Glutamatergic neuron (in vitro differentiated cells): ENCODE measurements around the gene WDR47. TPM values are rescaled to one million over a fixed set of nuclear protein-coding genes. Genes with fewer than 3 reads are reported as not detected.
"Not testable (repeated sequence)": the region's sequence is repeated elsewhere in the genome, so short reads cannot be mapped to it uniquely, and the experiment has no call there.

Source experiments
- DNase-seq: peaks from one replicate; pipeline ENCODE4 v3.0.0; 2022
- H3K27ac Mint-ChIP-seq: one replicate; pipeline ENCODE4 v1.8.0; 2020; ENCODE audit warnings: mild to moderate bottlenecking, mixed read lengths, inconsistent platforms; ENCODE audit not compliant: unreplicated experiment
- H3K27me3 Mint-ChIP-seq: one replicate; pipeline ENCODE4 v1.8.0; 2020; ENCODE audit warnings: mild to moderate bottlenecking, moderate library complexity, mixed read lengths, inconsistent platforms; ENCODE audit not compliant: unreplicated experiment
- H3K36me3 Mint-ChIP-seq: one replicate; pipeline ENCODE4 v1.8.0; 2020; ENCODE audit warnings: mild to moderate bottlenecking, mixed read lengths, inconsistent platforms; ENCODE audit not compliant: unreplicated experiment
- H3K4me1 Mint-ChIP-seq: one replicate; pipeline ENCODE4 v1.8.0; 2020; ENCODE audit warnings: mild to moderate bottlenecking, low read depth, mixed read lengths, inconsistent platforms; ENCODE audit not compliant: unreplicated experiment
- H3K4me3 Mint-ChIP-seq: one replicate; pipeline ENCODE4 v1.8.0; 2020; ENCODE audit warnings: mild to moderate bottlenecking, mixed read lengths, inconsistent platforms; ENCODE audit not compliant: unreplicated experiment
- H3K9me3 Mint-ChIP-seq: one replicate; pipeline ENCODE4 v1.8.0; 2020; ENCODE audit warnings: mild to moderate bottlenecking, moderate library complexity, mixed read lengths, inconsistent platforms; ENCODE audit not compliant: unreplicated experiment
- CTCF ChIP-seq: fragments of 200-600 bp; sonication (generic); IDR thresholded peaks from one replicate; pipeline ENCODE4 v1.5.0; 2021; ENCODE audit not compliant: partially characterized antibody, unreplicated experiment
- total RNA-seq: library from RNA; stranded (reverse); fragmentation: NEBNext Ultra II Directional; extraction: Animal tissue kit (Norgen Biotek cat#: 25700); gene quantifications from one replicate; pipeline ENCODE4 v1.2.1, GENCODE V29; 2021; ENCODE audit not compliant: unreplicated experiment

The WDR47 gene
- total RNA-seq, 1 donor from 2014 or later: 128 TPM

- TF ChIP-seq CTCF: no peak
- Mint-ChIP-seq H3K27me3 (peaks cover 1% of the 10 kb centered on the region), H3K9me3 (peaks cover 2% of the 10 kb centered on the region), H3K27ac (no peak overlapping the region), H3K36me3 (no peaks in the 10 kb centered on the region), H3K4me3 (no peak overlapping the region), H3K4me1 (peaks cover 3% of the 10 kb centered on the region)
- no peak for DNase-seq
Measured at GRCh38 chr1:109025694-109026093, 16.2 kb downstream of the WDR47 start.

DNA sequence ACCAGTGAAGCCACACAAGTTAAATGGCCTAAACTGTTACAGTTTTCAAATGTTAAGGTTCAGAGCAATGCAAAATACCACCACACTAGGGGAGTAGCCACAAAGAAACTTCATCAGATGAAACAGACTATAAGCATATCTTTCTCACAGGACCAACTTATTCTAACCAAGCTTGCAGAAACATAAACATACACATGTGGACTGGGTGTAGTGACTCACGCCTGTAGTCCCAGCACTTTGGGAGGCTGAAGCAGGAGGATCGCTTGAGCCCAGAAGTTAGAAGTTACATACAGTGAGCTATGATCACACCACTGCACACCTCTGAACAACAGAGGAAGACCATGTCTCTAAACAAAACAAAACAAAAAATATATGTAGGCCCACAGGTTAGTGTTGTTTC lies 17.3 kb downstream of the WDR47 start:
- H3K4me3 Mint-ChIP-seq: no peak overlapping the region
- TF ChIP-seq CTCF: no peak
- peaks cover 1% of the 10 kb centered on the region for H3K36me3 Mint-ChIP-seq
- H3K27me3 Mint-ChIP-seq: peaks cover 1% of the 10 kb centered on the region
- H3K9me3 Mint-ChIP-seq: peaks cover 3% of the 10 kb centered on the region
- no peaks in the 10 kb centered on the region for H3K4me1 Mint-ChIP-seq
- H3K27ac Mint-ChIP-seq: no peak overlapping the region
- no peak for DNase-seq

DNA sequence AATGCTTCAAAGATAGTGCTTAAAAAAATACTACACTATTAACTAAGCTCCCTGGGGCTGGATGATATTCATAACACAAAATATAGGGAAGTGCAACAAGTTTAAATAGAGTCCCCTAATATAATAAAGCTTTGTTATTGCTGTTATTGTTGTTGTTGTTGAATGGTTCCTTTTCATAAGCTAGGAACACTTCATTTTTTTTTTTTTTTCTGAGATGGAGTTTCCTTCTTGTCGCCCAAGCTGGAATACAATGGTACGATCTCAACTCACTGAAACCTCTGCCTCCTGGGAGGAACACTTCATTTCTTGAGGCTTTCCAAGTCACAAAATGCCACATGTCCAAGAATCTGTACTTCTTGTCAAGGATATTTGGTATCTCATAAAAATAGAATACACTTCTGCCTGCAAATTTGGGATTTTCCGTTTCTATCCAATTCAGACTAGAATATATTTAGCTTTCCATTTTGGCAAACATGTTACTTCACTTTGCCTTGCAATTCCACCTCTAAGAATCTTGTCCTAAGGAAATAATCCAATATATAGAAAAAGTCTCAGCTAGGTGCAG lies 21.1 kb downstream of the WDR47 start:
- peaks cover 1% of the 10 kb centered on the region for H3K27me3 Mint-ChIP-seq
- peaks cover 4% of the 10 kb centered on the region for H3K9me3 Mint-ChIP-seq
- no peak for TF ChIP-seq CTCF
- DNase-seq: no peak
- no peak overlapping the region for H3K4me3 Mint-ChIP-seq
- H3K27ac Mint-ChIP-seq: no peak overlapping the region
- peaks cover 14% of the 10 kb centered on the region for H3K36me3 Mint-ChIP-seq
- no peaks in the 10 kb centered on the region for H3K4me1 Mint-ChIP-seq

DNA sequence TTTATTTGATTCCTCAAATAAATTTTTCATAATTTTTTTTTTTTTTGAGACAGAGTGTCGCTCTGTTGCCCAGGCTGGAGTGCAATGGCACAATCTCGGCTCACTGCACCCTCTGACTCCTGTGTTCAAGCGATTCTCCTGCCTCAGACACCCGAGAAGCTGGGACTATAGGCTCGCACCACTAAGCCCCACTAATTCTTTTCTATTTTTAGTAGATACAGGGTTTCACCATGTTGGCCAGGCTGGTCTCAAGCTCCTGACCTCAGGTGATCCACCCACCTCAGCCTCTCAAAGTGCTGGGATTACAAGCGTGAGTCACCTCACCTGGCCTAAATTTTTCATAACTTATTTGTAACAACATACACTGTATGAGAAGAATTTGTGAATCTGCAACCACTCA lies 24.2 kb downstream of the WDR47 start:
- not testable (repeated sequence) for DNase-seq, H3K9me3 Mint-ChIP-seq, H3K27me3 Mint-ChIP-seq, H3K27ac Mint-ChIP-seq, H3K4me3 Mint-ChIP-seq, H3K4me1 Mint-ChIP-seq
- H3K36me3 Mint-ChIP-seq: peaks cover 14% of the 10 kb centered on the region

- Mint-ChIP-seq H3K27ac (no peak overlapping the region), H3K4me1 (no peaks in the 10 kb centered on the region), H3K36me3 (peaks cover 14% of the 10 kb centered on the region), H3K27me3 (no peaks in the 10 kb centered on the region), H3K9me3 (peaks cover 2% of the 10 kb centered on the region), H3K4me3 (no peak overlapping the region)
- TF ChIP-seq CTCF: no peak
- no peak for DNase-seq
Measured at GRCh38 chr1:109017134-109017533, 24.8 kb downstream of the WDR47 start.

GRCh38 chr1:109011335-109011734 lies 30.6 kb downstream of the WDR47 start:
- Mint-ChIP-seq H3K27ac (no peak overlapping the region), H3K9me3 (no peaks in the 10 kb centered on the region), H3K4me1 (no peaks in the 10 kb centered on the region), H3K27me3 (no peaks in the 10 kb centered on the region), H3K4me3 (no peak overlapping the region), H3K36me3 (peaks cover 2% of the 10 kb centered on the region)
- no peak for TF ChIP-seq CTCF
- no peak for DNase-seq

DNA sequence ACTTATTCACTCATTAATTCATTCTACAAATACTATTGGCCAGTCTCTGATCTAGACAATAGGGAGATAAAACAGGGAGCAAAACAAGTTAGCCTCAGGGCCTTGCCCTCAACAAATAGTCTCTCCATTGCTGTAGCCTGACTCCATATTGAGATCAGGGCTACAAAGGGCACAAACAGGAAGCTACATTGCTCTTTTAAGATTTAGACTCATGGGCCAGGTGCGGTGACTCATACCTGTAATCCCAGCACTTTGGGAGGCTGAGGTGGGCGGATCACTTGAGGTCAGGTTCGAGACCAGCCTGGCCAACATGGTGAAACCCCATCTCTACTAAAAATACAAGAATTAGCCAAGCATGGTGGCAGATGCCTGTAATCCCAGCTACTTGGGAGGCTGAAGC lies 45.3 kb downstream of the WDR47 start:
- DNase-seq, H3K4me1 Mint-ChIP-seq, H3K27me3 Mint-ChIP-seq, H3K4me3 Mint-ChIP-seq, H3K9me3 Mint-ChIP-seq, H3K27ac Mint-ChIP-seq: not testable (repeated sequence)
- peaks cover 15% of the 10 kb centered on the region for H3K36me3 Mint-ChIP-seq
